Measurements from ENCODE around the gene C6orf15.
"Not testable (repeated sequence)": the region's sequence is repeated elsewhere in the genome, so short reads cannot be mapped to it uniquely, and the experiment has no call there.

C6orf15 gene

DNA sequence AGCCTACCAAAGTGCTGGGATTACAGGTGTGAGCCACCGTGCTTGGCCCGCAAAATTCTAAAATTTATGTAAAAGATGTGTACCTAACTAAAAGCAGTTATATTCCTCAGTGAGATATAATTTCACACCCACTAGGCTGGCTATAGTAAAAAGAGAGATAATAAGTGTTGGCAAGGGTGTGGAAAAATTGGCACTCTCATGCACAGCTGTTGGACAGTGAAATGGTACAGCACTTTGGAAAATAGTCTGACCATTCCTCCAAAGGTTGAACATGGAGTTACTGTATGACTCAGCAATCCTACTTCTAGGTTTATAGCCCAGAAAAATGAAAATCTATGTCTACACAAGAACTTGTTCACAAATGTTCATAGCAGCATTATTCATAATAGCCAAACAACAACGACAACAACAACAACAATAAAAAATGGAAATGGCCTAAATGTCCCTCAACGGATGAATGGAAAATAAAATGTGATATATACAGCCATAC, 13.9 kb downstream of the C6orf15 start:
- no peak for DNase-seq

- DNase-seq = no peak
Observed at GRCh38 chr6:31096656-31097055, 15.7 kb downstream of the C6orf15 start.

DNA sequence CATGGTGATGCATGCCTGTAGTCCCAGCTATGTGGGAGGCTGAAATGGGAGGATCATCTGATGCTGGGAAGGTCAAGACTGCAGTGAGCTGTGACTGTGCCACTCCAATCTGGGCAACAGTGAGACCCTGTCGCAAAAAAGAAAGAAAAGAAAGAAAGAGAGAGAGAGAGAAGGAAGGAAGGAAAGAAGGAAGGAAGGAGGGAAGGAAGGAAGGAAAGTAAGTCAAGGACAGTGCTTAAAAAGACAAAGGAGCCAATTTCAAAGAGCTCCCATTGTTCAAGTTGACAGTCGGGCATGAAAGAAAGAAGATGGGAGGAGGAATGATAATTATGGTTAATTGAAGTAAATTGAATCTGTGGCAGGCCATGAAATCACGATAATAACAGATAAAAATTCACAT, 16.2 kb downstream of the C6orf15 start:
- no peak for DNase-seq

DNA sequence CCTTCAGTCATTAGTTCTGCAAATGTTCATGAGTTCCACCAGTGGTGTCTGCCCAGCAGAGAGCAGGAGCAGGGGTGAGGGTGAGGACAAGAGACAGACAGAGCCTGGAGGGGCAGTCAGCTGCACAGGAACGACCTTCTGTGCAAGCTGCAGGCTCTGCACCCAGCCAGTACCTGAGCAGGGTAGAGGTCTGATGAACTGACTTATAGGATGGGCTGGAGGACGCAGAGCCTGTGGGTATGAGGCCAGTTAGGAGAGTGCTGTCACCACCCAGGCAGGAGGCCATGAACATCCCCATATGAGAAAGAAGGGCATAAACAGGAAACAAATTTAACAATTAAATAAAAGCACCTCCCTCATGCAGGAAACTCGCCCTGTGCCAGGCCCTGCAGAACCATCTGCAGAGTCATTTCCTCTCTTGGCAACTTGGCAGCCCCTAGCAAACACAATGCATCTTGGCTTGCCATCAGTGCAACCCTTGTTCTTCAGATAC, 17.9 kb downstream of the C6orf15 start:
- peak; percentile 18 to 47 for DNase-seq

DNA sequence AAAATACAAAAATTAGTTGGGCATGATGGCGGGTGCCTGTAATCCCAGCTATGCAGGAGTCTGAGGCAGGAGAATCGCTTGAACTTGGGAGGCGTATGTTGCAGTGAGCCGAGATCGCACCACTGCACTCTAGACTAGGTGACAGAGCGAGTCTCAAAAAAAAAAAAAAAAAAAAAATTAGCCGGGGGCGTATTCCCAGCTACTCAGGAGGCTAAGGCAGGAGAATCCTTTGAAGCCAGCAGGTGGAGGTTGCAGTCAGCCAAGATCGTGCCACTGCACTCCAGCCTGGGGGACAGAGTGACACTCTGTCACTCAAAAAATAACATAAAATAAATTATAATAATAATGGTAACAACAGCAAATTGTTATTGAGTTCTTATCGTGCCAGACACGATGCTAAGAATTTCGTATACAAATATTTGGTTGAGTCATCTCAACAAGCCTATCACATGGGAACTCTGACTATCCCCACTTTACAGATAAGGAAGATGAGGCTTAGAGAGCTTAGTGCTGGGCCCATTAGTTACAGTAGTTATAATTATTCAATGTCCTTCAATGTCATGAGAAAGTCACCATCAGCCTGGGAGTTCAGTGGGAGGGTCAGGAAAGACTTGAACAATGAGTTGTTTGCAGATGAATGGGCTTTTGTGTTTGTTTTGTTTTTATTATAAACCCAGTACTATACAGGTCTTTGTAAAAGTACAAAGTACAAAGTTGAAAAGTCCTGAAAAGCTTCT, 19.4 kb downstream of the C6orf15 start:
- DNase-seq = no peak

GRCh38 chr6:31092238-31092637, 20.1 kb downstream of the C6orf15 start:
- DNase-seq = no peak

- DNase-seq = no peak
Observed at GRCh38 chr6:31091680-31092079, 20.7 kb downstream of the C6orf15 start.

- no peak for DNase-seq
Observed at GRCh38 chr6:31090973-31091364, 21.4 kb downstream of the C6orf15 start.

- no peak for DNase-seq
Observed at GRCh38 chr6:31090275-31090972, 22.0 kb downstream of the C6orf15 start.

DNA sequence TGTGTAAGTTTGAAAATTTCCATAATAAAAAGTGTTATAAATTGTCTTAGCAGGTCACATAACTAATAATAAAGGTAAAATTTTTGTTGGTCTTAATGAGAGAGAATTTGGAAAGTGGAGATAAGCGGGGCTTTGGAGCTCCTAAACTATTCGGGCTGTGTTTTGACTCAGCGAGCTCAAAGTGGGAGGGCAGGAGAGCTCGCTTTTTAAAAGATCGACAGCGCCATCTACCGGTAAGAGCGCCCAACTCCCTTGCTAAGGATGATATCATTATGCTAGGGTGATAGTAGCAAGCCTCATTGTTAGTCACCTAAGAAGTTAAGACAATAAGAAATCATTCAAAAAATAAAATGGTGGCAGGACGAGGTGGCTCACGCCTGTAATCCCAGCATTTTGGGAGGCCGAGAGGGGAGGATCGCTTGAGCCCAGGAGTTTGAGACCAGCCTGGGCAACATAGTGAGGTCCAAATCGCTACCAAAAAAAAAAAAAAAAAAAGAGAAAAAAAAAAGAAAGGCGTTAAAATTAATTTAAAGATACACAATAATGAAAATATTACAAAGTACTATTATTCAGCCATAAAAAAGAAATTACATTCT, 24.8 kb downstream of the C6orf15 start:
- peak; percentile 82 to 86 for DNase-seq

DNA sequence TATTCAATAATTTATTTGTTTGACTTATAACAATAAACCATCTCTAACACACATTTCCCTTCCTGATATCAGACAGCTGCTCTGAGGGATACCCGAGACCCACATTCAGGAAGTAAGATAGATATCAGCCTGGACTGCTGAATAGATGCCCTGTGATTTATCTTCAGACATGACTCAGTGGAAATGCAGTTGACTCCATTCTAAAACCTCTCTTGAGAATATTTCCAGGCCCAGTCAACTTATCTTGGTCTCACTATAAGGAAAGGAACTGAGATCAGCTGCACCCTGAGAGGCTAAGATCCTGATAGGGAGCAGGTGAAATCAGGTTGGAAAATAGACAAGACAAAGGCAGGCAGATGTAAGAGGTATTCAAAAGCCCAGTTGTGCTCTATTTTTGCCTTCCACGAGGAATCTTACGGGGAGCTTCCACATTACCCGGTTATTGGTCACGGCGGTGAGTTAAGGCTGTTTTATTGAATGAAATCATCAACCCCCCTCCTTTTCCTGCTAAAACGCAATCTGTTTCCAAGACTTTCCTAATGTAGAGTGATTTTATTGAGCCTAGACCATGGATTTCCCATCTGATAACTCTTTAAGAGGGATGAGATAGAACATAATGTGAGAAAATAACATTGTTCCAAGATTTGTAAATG, 25.5 kb downstream of the C6orf15 start:
- no peak for DNase-seq

DNA sequence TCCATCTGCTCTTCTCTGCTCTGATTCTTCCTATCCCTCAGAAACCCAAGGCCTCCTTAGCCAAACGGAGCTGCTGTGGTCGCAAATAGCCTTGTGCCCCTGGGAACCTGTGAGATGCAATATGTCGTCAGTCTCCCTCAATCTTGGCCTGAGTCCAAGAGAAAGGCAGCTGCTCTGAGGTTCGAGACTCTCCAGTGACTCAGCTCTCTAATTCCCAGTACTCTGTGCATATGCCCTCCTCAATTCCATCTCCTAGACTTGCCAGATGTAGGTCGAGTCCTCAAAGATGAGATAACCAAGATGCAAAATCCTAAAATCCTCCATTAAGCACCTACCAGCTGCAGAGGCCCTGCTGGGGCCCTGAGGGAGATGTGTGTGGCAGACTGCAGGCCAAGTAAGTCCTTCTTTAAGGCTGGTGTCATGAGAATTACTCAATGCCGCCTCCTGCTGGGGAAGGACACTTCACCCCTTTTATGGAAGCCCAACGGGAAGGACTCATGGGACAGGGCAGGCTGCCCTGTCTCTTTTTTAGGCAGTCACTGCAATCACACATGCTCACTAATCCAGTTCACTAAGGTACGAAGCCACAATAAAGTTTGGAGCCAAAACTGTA, 28.5 kb downstream of the C6orf15 start:
- DNase-seq = peak; percentile 30 to 42

DNA sequence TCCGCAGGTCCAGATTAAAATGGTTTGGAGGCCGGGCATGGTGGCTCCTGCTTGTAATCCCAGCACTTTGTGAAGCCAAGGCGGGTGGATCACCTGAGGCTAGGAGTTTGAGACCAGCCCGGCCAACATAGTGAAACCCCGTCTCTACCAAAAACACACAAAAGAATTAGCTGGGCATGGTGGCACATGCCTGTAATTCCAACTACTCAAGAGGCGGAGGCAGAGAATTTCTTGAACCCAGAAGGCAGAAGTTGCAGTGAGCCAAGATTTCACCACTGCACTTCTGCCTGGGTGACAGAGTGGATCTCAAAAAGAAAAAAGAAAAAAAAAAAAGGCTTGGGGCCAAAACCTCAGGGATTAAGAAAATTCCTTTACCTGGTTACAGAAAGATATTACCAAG, 30.5 kb downstream of the C6orf15 start:
- DNase-seq = no peak

- peak; percentile 72 to 74 for DNase-seq
Observed at GRCh38 chr6:31079656-31080261, 32.6 kb downstream of the C6orf15 start.

- no peak for DNase-seq
Observed at GRCh38 chr6:31076611-31077010, 35.8 kb downstream of the C6orf15 start.

DNA sequence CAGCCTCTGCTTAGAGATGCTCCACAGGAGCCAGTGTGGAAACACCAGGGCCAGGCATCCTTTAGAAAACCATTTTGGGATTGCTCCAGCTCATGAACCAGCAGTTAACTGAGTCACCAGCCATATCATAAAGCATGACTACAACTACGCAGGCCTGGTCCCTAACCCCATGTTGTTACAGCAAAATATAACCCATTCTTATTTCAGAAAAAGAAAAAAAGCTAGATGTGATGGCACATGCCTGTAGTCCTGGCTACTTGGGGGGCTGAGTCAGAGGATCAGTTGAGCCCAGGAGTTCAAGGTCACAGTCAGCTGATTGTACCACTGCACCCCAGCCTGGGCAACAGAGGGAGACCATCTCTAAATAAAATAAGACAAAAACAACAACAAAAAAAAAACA, 36.8 kb downstream of the C6orf15 start:
- no peak for DNase-seq

DNA sequence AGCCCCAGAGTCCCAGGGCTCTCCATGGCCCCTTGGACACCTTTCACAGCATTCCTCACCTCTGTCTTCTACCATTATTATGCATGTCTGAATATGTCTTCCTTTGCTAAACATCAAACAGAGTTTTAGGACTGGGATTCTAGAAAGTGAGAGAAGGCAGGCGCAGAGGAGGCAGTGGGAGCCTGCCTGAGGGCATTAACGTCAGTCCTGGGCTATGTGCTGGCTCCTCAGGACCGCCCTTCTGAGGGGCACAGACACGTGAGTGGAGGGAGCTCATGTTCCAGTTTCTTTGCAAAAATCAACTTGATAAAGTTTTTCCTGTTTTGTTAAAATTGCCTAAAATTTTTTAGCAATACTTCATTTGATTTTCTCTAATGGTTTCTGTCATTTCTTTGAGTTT, 38.0 kb downstream of the C6orf15 start:
- no peak for DNase-seq

GRCh38 chr6:31070711-31071197, 41.6 kb downstream of the C6orf15 start:
- DNase-seq = peak in 1 of 2 donors; percentile 11

- peak; percentile 62 to 69 for DNase-seq
Observed at GRCh38 chr6:31068669-31069340, 43.6 kb downstream of the C6orf15 start.

DNA sequence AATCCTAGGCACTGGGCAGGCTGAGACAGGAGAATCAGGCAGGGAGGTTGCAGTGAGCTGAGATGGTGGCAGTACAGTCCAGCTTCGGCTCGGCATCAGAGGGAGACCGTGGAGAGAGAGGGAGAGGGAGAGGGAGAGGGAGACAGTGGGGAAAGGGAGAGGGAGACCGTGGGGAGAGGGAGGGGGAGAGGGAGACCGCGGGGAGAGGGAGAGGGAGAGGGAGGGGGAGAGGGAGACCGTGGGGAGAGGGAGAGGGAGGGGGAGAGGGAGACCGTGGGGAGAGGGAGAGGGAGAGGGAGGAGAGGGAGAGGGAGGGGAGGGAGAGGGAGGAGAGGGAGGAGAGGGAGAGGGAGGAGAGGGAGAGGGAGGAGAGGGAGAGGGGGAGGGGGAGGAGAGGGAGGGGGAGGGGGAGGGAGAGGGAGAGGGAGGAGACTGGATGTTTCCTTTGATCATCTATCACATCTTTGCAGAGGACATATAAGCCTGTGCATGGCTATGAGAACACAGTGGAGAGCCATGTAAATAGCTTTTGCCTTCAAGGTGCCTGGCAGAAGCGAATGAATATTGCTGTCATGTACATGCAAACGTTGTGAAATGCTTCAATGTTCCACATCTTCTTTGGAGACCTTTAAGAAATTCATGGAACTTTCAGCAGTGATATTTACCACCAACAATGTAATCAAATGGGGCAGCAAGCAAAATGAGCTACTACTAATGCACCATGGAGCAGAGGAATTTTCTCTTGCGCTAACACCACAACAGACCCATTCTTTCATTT, 44.3 kb downstream of the C6orf15 start:
- DNase-seq = not testable (repeated sequence)

GRCh38 chr6:31067028-31067427, 45.3 kb downstream of the C6orf15 start:
- not testable (repeated sequence) for DNase-seq
